GM20000 (cell line): ENCODE data around the gene FBXO42.

Experiments
- DNase-seq: peaks from one replicate; pipeline ENCODE4 v3.0.0; 2012; ENCODE audit warnings: low spot score
- TF ChIP-seq, protein P1 (sequence below): IDR thresholded peaks from 2 replicates; pipeline ENCODE4 v1.5.1; 2012; ENCODE audit warnings: mild to moderate bottlenecking, control low read depth; ENCODE audit errors: extremely low read depth, missing control alignments

FBXO42 gene

DNA sequence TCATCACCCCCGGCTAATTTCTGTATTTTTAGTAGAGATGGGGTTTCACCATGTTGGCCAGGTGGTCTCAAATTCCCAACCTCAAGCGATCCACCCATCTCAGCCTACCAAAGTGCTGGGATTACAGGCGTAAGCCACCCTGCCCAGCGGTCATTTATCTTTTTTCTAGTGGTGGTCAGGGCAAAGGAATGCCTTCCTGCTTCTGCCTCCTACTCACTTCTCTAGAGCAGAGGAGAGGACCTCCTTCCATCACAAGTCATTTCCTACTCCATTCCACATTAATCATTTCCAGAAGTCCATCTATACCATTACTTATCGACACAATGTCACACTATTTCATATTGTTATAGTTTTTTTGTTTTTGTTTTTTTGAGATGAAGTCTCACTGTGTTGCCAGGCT lies 13.3 kb downstream of the FBXO42 start:
- TF ChIP-seq, protein P1, sequence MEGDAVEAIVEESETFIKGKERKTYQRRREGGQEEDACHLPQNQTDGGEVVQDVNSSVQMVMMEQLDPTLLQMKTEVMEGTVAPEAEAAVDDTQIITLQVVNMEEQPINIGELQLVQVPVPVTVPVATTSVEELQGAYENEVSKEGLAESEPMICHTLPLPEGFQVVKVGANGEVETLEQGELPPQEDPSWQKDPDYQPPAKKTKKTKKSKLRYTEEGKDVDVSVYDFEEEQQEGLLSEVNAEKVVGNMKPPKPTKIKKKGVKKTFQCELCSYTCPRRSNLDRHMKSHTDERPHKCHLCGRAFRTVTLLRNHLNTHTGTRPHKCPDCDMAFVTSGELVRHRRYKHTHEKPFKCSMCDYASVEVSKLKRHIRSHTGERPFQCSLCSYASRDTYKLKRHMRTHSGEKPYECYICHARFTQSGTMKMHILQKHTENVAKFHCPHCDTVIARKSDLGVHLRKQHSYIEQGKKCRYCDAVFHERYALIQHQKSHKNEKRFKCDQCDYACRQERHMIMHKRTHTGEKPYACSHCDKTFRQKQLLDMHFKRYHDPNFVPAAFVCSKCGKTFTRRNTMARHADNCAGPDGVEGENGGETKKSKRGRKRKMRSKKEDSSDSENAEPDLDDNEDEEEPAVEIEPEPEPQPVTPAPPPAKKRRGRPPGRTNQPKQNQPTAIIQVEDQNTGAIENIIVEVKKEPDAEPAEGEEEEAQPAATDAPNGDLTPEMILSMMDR = no peak
- no peak for DNase-seq

DNA sequence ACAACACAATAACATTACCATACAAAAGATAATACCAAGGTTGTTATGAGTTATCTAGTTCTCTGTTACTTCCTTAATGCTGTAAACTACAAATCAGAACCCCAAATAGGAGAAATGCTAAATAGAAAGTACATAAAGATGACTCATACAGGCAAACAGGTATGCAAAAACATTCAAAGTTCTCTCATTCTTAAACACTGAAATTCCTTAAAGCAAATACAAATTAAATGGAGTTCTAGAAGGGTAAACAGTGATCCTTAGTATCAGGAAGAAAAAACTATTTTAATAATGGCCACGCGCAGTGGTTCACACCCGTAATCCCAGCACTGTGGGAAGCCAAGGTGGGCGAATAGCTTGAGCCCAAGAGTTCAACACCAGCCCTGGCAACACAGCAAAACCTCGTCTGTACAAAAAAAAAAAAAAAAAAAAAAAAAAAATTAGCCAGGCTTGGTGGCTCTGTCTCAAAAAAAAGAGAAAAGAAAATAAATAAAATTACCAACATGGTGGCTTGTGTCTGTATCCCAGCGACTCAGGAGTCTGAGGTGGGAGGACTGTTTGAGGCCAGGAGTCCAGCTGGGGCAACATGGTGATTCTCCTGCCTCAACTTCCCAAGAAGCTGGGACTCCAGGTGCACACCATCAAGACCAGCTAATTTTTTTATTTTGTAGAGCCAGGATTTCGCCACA lies 17.5 kb downstream of the FBXO42 start:
- DNase-seq = no peak
- TF ChIP-seq, protein P1 = no peak

DNA sequence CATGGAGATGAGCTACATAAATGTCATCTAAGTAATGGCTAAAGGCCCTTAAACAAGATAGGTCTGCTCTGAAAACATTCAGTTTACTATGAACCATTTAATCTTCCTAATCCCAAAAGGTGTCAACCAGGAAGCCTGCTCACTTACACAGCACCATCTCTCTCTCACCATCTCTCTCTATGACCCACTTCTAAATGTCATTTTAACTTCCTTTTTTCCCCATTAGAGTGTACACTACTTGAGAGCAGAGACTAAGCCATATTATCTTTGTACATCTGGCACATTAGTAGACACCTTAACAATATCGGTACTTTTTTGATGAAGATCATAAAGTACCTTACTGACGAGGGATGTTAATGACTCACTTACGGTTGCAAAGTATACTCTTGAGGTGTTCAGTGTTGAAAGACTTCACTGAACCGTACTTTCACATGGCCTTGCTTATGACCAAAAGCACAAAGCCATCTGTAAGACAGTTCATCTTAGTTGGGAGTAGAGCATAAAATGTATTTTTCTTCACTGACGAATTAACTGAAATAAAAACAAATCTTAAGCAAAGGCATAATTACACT lies 25.4 kb downstream of the FBXO42 start:
- no peak for DNase-seq
- TF ChIP-seq, protein P1 = no peak

DNA sequence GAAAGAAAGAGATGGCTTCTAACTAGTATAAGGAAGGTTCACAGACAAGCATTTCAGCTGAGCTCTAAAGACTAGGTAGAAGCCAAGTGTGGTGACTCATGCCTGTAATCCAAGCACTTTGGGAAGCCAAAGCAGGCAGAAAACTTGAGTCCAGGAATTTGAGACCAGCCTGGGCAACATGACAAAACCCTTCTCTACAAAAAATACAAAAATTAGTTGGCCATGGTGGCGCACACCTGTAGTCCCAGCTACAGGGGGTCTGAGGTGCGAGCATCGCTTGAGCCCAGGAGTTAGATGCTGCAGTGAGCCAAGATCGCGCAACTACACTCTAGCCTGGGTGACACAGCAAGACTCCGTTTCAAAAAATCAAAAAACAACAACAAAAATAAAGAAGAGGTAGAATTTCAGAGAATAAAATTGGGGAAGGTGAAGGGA lies 27.8 kb downstream of the FBXO42 start:
- no peak for DNase-seq
- TF ChIP-seq, protein P1 = no peak

DNA sequence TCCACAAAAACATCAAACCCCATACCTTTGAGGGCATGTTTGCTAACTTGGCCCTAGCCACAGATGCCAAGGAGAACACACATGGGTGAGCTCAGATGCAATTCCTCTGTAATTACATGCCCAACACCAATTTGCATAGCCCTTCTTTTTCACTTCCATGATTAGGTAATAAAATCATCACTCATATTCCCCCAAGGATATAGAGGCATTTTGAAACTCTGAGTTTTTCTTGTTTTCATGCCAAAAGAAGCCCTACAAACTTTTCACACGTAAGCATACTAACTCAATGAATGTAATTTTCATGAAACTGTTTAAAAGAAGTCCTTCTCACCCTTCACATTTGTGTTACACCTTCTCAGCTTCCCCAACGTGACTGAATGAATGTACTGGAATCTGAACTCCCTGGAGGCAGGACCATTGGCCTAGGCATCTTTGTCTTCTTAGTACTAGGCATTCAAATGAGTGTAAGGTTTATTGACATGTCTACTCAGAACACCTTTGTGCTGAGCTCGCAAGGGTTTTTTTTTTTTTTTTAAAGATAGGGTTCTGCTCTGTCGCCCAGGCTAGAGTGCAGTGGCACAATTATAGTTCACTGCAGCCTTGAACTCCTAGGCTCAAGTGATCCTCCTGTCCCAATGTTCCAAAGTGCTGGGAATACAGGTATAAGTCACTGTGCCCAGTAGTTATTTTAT lies 31.0 kb downstream of the FBXO42 start:
- TF ChIP-seq, protein P1 = no peak
- no peak for DNase-seq

DNA sequence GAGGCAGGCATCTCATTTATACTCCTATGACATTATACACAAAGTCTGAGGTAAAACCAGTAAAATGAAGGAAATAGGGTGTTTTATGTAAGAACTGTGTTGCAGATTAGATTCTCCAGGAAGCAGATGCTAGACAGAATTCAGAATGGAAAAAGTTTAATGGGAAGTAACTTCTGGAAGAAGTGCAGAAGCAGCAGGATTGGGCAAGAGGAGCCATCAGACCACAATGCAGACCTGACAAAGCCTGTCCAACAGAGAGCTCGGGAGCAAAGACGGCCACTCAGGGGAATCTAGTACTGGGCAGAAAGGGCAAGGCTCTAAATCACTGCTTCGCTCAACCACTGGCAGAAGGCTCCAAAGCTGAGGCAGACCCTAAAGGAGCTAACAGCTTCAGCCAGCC lies 33.7 kb downstream of the FBXO42 start:
- no peak for DNase-seq
- TF ChIP-seq, protein P1 = no peak

DNA sequence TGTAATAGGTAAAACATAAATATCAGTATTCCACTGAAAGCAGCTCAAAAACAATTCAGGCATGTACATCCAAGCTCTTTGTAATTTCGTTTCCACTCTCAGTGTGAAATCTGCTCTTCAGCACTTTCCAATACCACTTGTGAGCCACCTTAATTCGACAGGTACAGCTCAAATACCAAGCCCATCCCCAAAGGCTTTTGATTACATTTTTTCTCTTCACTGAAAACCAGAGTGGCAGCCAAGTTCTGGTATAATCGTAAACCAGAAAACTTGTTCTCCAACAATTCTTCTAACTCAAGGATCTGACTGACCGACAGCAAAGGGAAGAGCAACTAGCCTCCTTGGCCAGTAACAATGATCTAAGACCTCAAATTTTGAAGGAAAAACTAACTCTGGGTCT lies 36.8 kb downstream of the FBXO42 start:
- DNase-seq = no peak
- TF ChIP-seq, protein P1 = no peak
